ENCODE measurements around the gene STH.
"Not testable (repeated sequence)": the region's sequence is repeated elsewhere in the genome, so short reads cannot be mapped to it uniquely, and the experiment has no call there.

STH gene

GRCh38 chr17:46013502-46014165 lies 14.6 kb downstream of the STH start:
- no peak overlapping the region for H3K4me3 ChIP-seq (replicated peaks; ENCODE audit: low read depth, low read length)
- peak; percentile 31 for DNase-seq (ENCODE audit: extremely low read depth, low read depth)
- no peak for TF ChIP-seq CTCF (IDR thresholded peaks at IDR 0.05; ENCODE audit: low read depth, low read length, missing control alignments)

GRCh38 chr17:46019408-46019925 lies 20.4 kb downstream of the STH start:
- DNase-seq (ENCODE audit: extremely low read depth, low read depth) = not testable (repeated sequence)

GRCh38 chr17:46020023-46020761 lies 21.1 kb downstream of the STH start:
- no peak for DNase-seq (ENCODE audit: extremely low read depth, low read depth)
- TF ChIP-seq CTCF (IDR thresholded peaks at IDR 0.05; ENCODE audit: low read depth, low read length, missing control alignments) = no peak
- H3K4me3 ChIP-seq (replicated peaks; ENCODE audit: low read depth, low read length) = no peak overlapping the region

More at GRCh38 chr17:46019408-46019925, 20.4 kb downstream of the STH start:
- H3K4me3 ChIP-seq (replicated peaks; ENCODE audit: low read depth, low read length) = not testable (repeated sequence)

GRCh38 chr17:46020998-46021397 lies 21.9 kb downstream of the STH start:
- H3K4me3 ChIP-seq (replicated peaks; ENCODE audit: low read depth, low read length) = no peak overlapping the region
- DNase-seq (ENCODE audit: extremely low read depth, low read depth) = no peak
- no peak for TF ChIP-seq CTCF (IDR thresholded peaks at IDR 0.05; ENCODE audit: low read depth, low read length, missing control alignments)

- not testable (repeated sequence) for DNase-seq (ENCODE audit: extremely low read depth, low read depth)
Observed at GRCh38 chr17:46023366-46023765, 24.3 kb downstream of the STH start.

GRCh38 chr17:46023783-46024388 lies 24.8 kb downstream of the STH start:
- TF ChIP-seq CTCF (IDR thresholded peaks at IDR 0.05; ENCODE audit: low read depth, low read length, missing control alignments) = no peak
- no peak for DNase-seq (ENCODE audit: extremely low read depth, low read depth)
- no peak overlapping the region for H3K4me3 ChIP-seq (replicated peaks; ENCODE audit: low read depth, low read length)

More at GRCh38 chr17:46023366-46023765, 24.3 kb downstream of the STH start:
- H3K4me3 ChIP-seq (replicated peaks; ENCODE audit: low read depth, low read length) = not testable (repeated sequence)

GRCh38 chr17:46024590-46024989 lies 25.5 kb downstream of the STH start:
- TF ChIP-seq CTCF (IDR thresholded peaks at IDR 0.05; ENCODE audit: low read depth, low read length, missing control alignments) = no peak
- DNase-seq (ENCODE audit: extremely low read depth, low read depth) = no peak
- no peak overlapping the region for H3K4me3 ChIP-seq (replicated peaks; ENCODE audit: low read depth, low read length)

Data from HFF-Myc (cell line).